Superior temporal gyrus (tissue), 1 donor: ENCODE data around the gene POLR1E.

Experiments used
- DNase-seq: peaks from one replicate; pipeline ENCODE4 v3.0.0-alpha.2; 2016; ENCODE audit errors: extremely low spot score

Gene POLR1E

DNA sequence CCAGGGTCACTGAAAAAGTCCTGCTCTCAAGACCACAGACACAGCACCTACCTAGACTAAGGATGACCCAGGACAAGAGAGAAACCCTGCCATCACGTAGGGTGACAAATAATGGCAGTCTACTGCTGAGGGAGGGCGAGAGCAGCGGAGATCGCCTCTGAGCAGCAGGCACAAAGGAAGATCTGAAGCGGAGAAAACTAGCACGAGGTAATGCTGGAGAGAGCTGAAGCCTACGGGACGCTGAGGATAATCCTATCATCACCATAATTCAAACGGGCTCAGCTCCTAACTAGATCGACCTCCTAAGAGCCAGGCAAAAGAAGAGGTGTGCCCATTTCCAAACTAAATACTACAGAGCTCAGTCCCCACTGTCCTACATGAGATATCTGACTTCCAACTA lies 49.2 kb downstream of the POLR1E start:
- DNase-seq: no peak

DNA sequence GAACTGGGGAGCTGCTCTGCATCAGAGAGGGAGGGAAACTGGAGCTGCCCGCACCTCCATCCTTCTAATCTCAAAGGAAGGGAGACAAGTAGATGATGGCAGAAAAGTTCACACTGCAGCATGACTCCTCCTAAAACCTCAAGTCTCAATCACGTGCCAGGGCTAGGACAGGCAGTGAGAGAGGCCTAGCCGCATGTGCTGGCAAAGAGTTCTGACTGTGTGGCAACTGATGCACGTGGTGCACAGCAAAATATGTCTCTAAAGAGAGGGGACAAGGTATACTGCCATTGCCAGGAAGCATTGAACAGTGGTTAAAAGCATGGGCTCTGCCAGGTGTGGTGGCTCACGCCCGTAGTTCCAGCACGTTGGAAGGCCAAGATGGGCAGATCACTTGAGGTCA lies 52.4 kb downstream of the POLR1E start:
- DNase-seq: no peak

DNA sequence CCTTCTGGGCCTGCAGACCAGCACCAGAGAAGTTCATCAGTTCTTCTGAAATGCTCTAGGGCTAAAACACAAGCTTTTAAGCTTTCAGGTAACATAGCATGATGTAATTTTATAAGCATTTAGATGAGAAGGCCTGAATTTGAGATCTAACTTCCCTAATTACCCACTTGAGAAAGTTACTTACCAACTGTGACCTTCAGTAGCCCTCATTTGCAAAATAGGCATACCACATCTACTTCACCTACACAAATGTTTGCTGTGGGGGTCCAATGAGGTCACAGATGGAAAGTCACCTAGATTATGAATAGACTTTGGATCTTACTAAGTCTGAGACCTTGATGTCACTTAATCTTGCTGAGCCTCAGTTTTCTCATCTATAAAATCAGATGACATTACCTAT lies 53.9 kb downstream of the POLR1E start:
- DNase-seq: no peak

DNA sequence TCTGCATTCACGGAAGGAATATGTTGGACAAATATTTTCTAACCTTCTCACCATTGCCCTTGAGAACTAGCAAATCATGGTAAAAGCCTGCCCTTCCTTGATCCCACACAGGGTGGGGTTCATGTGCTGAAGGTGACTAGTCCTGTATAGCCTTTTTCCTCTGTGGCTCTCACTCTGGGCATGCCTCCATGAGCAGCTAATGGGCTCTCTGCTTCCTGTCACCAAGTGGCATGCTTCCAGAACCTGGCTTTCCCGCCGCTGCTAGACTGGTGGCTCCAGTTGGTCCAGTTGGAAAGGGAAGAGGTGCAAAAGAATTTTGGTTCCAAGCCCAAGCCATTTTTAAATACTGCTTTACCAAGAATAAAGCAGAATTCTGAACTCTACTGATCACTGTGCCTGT lies 54.9 kb downstream of the POLR1E start:
- DNase-seq: no peak

DNA sequence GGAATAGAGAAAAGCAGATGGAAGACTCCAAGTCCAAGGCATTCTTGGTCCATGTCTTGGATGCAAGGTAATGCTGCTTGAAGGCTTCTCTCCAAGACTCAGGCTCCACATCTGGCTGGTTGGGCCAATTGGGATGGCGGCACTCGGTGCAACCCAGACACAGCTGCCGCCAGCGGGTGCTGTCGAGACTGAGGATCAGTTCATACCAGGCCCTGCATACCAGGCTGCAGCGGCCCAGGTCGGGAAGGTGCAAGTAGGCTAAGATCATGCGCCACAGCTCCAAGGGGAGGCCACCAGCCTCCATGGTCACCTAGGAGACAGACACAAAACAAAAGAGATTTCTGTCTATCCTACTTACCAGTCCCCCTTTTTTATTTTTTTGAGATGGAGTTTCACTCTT lies 55.7 kb downstream of the POLR1E start:
- no peak for DNase-seq

DNA sequence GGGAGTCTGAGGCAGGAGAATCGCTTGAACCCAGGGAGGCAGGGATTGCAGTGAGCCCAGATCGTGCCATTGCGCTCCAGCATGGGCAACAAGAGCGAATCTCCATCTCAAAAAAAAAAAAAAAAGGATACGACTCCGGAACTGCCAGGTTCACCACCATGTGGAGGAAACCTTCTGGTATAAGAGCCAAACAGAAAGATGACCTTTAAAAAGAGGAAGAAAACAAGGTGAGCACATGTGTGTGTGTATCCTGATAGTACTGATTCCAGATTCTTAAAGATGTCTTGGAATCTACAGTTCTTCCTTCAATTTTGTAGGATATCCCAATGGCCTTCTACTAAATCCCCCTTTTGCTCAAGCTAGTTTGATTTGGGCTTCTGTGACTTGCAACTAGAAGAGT lies 56.7 kb downstream of the POLR1E start:
- no peak for DNase-seq

DNA sequence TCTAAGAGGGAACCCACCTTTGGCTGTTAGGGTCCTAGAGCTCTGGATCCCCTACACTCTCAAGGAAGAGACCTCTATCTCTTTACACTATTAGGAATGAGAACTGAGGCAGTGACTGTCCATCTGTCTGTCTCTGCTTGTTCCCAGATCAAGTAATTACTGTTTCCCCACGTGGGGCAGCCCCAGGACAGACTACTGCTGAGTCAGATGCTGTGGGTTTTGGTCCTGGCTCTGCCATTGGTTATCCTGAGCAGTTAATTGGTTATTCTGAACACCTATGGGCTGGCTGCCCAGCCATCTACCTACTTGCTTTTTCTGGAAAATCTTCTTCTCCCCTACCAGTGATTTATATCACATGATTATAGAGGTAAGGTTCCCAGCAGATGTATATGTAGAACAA lies 57.1 kb downstream of the POLR1E start:
- no peak for DNase-seq

DNA sequence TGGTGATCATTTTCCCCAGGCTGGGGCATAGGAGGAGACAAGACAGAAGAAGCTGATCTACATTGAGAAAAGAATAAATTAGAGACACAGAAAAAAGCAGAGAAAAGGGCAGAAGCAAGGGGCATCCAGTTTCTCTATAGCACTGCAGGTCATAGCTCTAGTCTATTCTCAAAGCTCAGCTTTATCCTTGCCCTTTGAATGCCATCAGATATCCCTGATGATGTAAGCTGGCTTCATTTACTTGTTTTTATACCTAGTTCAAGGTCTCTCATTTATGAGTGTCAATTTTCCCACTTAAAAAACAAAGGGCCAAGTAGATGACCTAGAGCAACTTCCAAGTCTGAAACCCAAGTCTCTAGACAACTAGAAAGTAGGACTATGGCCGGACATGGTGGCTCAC lies 57.7 kb downstream of the POLR1E start:
- DNase-seq: no peak

DNA sequence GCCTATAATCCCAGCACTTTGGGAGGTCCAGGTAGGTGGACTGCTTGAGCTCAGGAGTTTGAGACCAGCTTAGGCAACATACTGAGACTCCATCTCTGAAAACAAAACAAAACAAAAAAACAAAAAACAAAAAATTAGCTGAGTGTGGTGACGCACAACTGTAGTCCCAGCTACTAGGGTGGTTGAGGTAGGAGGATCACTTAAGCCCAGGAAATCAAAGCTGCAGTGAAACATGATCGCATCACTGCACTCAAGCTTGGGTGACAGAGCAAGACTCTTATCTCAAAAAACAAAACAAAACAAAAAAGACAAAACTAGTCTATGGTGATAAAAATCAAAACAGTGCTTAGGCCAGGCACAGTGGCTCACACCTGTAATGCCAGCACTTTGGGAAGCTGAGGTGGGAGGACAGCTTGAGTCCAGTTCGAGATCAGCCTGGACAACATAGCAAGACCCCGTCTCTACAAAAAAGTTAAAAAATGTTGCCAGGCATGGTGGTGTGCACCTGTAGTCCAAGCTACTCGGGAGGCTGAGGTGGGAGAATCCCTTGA lies 61.7 kb downstream of the POLR1E start:
- no peak for DNase-seq

DNA sequence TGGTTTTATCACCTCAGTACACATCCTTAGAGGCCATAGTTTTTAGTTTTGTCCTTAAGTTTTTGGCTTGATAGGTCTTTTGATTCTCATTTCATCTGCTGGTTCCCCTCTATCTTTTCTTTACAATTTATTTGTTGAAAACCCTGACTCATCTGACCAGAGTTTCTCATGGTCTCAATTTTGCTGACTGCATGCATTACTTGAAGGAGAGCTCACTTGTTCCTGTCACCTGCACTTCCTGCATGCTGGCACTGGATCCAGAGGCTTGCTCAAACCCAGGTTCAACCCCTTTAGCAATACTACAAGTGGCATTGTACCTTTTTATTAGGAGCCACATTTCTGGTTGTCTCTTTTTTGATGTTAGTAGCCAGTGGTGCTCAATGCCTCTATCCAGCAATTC lies 63.8 kb downstream of the POLR1E start:
- DNase-seq: no peak

DNA sequence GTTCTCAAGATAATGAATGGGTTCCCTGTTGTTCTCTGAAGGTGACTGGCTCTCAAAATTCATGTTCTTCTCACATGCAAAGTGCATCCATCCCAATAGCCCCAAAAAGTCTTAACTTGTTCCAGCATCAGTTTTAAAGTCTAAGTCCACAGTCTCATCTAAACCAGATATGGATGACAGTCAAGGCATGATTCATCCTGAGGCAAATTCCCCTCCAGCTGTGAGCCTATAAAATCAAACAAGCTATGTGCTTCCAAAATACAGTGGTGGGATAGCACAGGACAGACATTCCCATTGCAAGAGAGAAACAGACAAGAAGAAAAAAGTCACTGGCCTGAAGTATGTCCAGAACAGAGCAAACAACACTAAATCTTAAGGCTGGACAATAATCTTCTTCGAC lies 65.0 kb downstream of the POLR1E start:
- no peak for DNase-seq

DNA sequence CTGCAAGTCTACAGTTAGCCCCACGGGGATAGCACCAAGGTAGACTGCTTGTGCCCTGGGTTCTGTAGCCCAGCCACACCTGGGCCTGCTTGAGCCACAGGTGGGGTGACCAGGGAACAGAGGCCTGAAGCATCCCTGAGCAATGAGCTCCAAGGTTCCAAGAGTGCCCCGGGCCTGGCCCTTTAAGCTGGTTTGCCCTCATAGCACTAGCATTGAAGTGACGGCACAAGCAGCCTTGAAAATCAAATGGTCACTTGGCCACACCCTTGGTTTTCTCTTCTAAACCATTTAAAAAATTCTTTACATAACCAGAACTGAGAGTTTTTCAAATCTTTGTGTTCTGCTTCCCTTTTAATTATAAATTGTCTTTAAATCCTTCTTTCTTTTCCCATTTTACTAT lies 65.7 kb downstream of the POLR1E start:
- no peak for DNase-seq

DNA sequence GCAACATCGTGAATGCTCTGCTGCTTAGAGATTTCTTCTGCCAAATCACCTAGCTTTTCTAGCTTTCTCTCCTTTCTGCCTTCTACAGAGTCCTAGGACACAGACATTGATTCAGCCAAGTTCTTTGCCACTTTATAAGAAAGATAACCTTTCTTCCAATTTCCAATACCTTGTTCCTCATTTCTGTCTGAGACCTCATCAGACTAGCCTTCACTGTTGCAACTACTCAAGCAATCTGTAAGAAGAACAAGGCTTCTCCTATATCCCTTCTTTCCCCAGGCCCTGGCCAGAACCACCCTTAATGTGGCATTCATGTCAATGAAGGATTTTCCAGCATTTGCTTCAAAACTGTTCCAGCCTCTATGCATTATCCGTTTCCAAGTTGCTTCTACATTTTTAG lies 66.1 kb downstream of the POLR1E start:
- no peak for DNase-seq
